Measurements from ENCODE around the gene KAT8.

Gene KAT8

GRCh38 chr16:31117384-31118222 is at the start of gene KAT8:
TSS of gene KAT8 (plus strand) at chr16:31117664. CDS start at chr16:31117682, 18 bp downstream.
- DNase-seq = peak; percentile 89

- no peak for DNase-seq
Observed at GRCh38 chr16:31071861-31072260, 45.6 kb upstream of the KAT8 start.

- DNase-seq = no peak
Observed at GRCh38 chr16:31072540-31073141, 44.8 kb upstream of the KAT8 start.

GRCh38 chr16:31073142-31073969 is 44.1 kb upstream of the KAT8 start:
- DNase-seq = peak; percentile 37

GRCh38 chr16:31073970-31074813 is 43.3 kb upstream of the KAT8 start, which contains the start of the genes ZNF646 and ZNF668:
TSS of gene ZNF646 (plus strand) at chr16:31074422. CDS start at chr16:31076325, 1,903 bp downstream.
TSS of gene ZNF668 (minus strand) at chr16:31074240. CDS start at chr16:31064459, 9,781 bp downstream.
- peak; percentile 94 for DNase-seq

GRCh38 chr16:31074814-31075183 is 42.7 kb upstream of the KAT8 start:
- DNase-seq = no peak

- no peak for DNase-seq
Observed at GRCh38 chr16:31076319-31076718, 41.1 kb upstream of the KAT8 start.

- DNase-seq = no peak
Observed at GRCh38 chr16:31077024-31077423, 40.4 kb upstream of the KAT8 start.

- no peak for DNase-seq
Observed at GRCh38 chr16:31077592-31078396, 39.7 kb upstream of the KAT8 start.

GRCh38 chr16:31078597-31079341 is 38.7 kb upstream of the KAT8 start:
- DNase-seq = no peak

GRCh38 chr16:31079342-31079944 is 38.0 kb upstream of the KAT8 start:
- peak; percentile 17 for DNase-seq

GRCh38 chr16:31080035-31080629 is 37.3 kb upstream of the KAT8 start:
- DNase-seq = no peak

GRCh38 chr16:31080756-31081419 is 36.6 kb upstream of the KAT8 start:
- no peak for DNase-seq

GRCh38 chr16:31081428-31082351 is 35.8 kb upstream of the KAT8 start:
- DNase-seq = no peak

GRCh38 chr16:31082368-31083045 is 35.0 kb upstream of the KAT8 start:
- no peak for DNase-seq

- DNase-seq = no peak
Observed at GRCh38 chr16:31083081-31083480, 34.4 kb upstream of the KAT8 start.

GRCh38 chr16:31083556-31083955 is 33.9 kb upstream of the KAT8 start:
- no peak for DNase-seq

GRCh38 chr16:31083981-31084380 is 33.5 kb upstream of the KAT8 start:
- no peak for DNase-seq

Data from SIG-M5 (cell line).